Activated naive CD4-positive, alpha-beta T cell (primary cell): Measurements from ENCODE around the gene SMG5.
A peak's percentile ranks its signal among the peaks of the same experiment; 100 is the strongest.
"Not testable (repeated sequence)": the region's sequence is repeated elsewhere in the genome, so short reads cannot be mapped to it uniquely, and the experiment has no call there.

ENCODE experiments used
- DNase-seq, 4 experiments: peaks; one replicate each; lab custom pipeline; 2025; lab: John Stamatoyannopoulos, UW

SMG5 gene

GRCh38 chr1:156282479-156283222 is at the start of gene SMG5:
Gene SMG5, minus strand, starts transcription at chr1:156282825. Its CDS starts 145 bp downstream, at chr1:156282680.
- DNase-seq: peak; percentile 76 to 90 (median 83)

- DNase-seq: not testable (repeated sequence)
These were observed 40.6 kb upstream of the SMG5 start for GRCh38 chr1:156323179-156323578.

- no peak for DNase-seq
These were observed 37.9 kb upstream of the SMG5 start for GRCh38 chr1:156320560-156320959.

- DNase-seq: no peak
These were observed 37.0 kb upstream of the SMG5 start for GRCh38 chr1:156319664-156320063.

GRCh38 chr1:156316909-156317308 is 34.3 kb upstream of the SMG5 start:
- no peak for DNase-seq

- DNase-seq: no peak
These were observed 28.3 kb upstream of the SMG5 start for GRCh38 chr1:156310962-156311361.

- no peak for DNase-seq
These were observed 25.5 kb upstream of the SMG5 start for GRCh38 chr1:156308078-156308477.

GRCh38 chr1:156305215-156305614 is 22.6 kb upstream of the SMG5 start:
- DNase-seq: no peak

- no peak for DNase-seq
These were observed 20.6 kb upstream of the SMG5 start for GRCh38 chr1:156303241-156303640.

- no peak for DNase-seq
These were observed 16.3 kb upstream of the SMG5 start, which contains the start of gene VHLL for GRCh38 chr1:156298852-156299357. Gene VHLL, minus strand, starts transcription at chr1:156299307. Its CDS starts 118 bp downstream, at chr1:156299189.

GRCh38 chr1:156295391-156295947 is 12.8 kb upstream of the SMG5 start, which contains the start of gene GLMP:
Gene GLMP, minus strand, starts transcription at chr1:156295679. Its CDS starts 34 bp downstream, at chr1:156295645.
- DNase-seq: peak in 2 of 4 experiments; percentile 28 to 42

GRCh38 chr1:156293895-156294294 is 11.3 kb upstream of the SMG5 start:
- DNase-seq: no peak

- no peak for DNase-seq
These were observed 10.4 kb upstream of the SMG5 start for GRCh38 chr1:156293098-156293434.

GRCh38 chr1:156291226-156292061 is 8.8 kb upstream of the SMG5 start:
- no peak for DNase-seq

GRCh38 chr1:156289857-156290256 is 7.2 kb upstream of the SMG5 start:
- DNase-seq: no peak

GRCh38 chr1:156286061-156286460 is 3.4 kb upstream of the SMG5 start:
- no peak for DNase-seq

GRCh38 chr1:156285437-156285836 is 2.8 kb upstream of the SMG5 start:
- DNase-seq: no peak

- DNase-seq: no peak
These were observed 2.1 kb upstream of the SMG5 start for GRCh38 chr1:156284757-156285156.

GRCh38 chr1:156284112-156284511 is 1.5 kb upstream of the SMG5 start, which contains the start of gene TMEM79:
Gene TMEM79, plus strand, starts transcription at chr1:156284325. Its CDS starts 902 bp downstream, at chr1:156285227.
- DNase-seq: no peak

GRCh38 chr1:156283521-156283920 is 896 bp upstream of the SMG5 start:
- no peak for DNase-seq

GRCh38 chr1:156281693-156282478 is 739 bp downstream of the SMG5 start:
- DNase-seq: no peak

- DNase-seq: no peak
These were observed 1.3 kb downstream of the SMG5 start for GRCh38 chr1:156281281-156281680.
